Hepatocyte (in vitro differentiated cells): ENCODE results near the gene FERMT1. TPM values are rescaled to one million over a fixed set of nuclear protein-coding genes. Genes with fewer than 3 reads are reported as not detected.

Source experiments
- DNase-seq: peaks from one replicate; pipeline ENCODE4 v3.0.0-alpha.2; 2016; ENCODE audit warnings: low spot score
- H2AFZ ChIP-seq: fragments of 200-600 bp; sonication (generic); 2 replicates; pipeline ENCODE4 v1.6.0; 2016; ENCODE audit warnings: antibody characterized with exemption, mild to moderate bottlenecking
- H3K27ac ChIP-seq: fragments of 200-600 bp; sonication (generic); 2 replicates; pipeline ENCODE4 v1.5.1; 2016; ENCODE audit warnings: mild to moderate bottlenecking
- H3K27me3 ChIP-seq: fragments of 200-600 bp; sonication (generic); 2 replicates; pipeline ENCODE4 v1.6.1; 2016
- H3K36me3 ChIP-seq: fragments of 200-600 bp; sonication (generic); replicated peaks from 2 replicates; pipeline ENCODE4 v1.5.1; 2016; ENCODE audit warnings: low read depth; ENCODE audit not compliant: insufficient read depth
- H3K4me1 ChIP-seq: fragments of 200-600 bp; sonication (generic); 2 replicates; pipeline ENCODE4 v1.5.1; 2016; ENCODE audit warnings: mild to moderate bottlenecking, moderate library complexity; ENCODE audit not compliant: insufficient read depth
- H3K4me2 ChIP-seq: fragments of 200-600 bp; sonication (generic); 2 replicates; pipeline ENCODE4 v1.6.0; 2016
- H3K4me3 ChIP-seq: fragments of 200-600 bp; sonication (generic); 2 replicates; pipeline ENCODE4 v1.5.1; 2016; ENCODE audit warnings: mild to moderate bottlenecking
- H3K79me2 ChIP-seq: fragments of 200-600 bp; sonication (generic); 2 replicates; pipeline ENCODE4 v1.6.0; 2017; ENCODE audit warnings: mild to moderate bottlenecking
- H3K9me2 ChIP-seq: fragments of 200-600 bp; sonication (generic); replicated peaks from 2 replicates; pipeline ENCODE4 v1.6.0; 2017; ENCODE audit warnings: mild to moderate bottlenecking; ENCODE audit not compliant: insufficient read depth
- H3K9me3 ChIP-seq: fragments of 200-600 bp; sonication (generic); 2 replicates; pipeline ENCODE4 v1.5.1; 2016; ENCODE audit warnings: low read depth, mild to moderate bottlenecking
- H4K20me1 ChIP-seq: fragments of 200-600 bp; sonication (generic); 2 replicates; pipeline ENCODE4 v1.6.0; 2016; ENCODE audit warnings: mild to moderate bottlenecking; ENCODE audit not compliant: insufficient read depth, poor library complexity, severe bottlenecking
- CTCF ChIP-seq: fragments of 200-600 bp; sonication (generic); IDR thresholded peaks from 2 replicates; pipeline ENCODE4 v1.5.1; 2016; ENCODE audit warnings: antibody characterized with exemption, mild to moderate bottlenecking; ENCODE audit not compliant: poor library complexity
- EZH2 ChIP-seq: fragments of 200-600 bp; sonication (generic); IDR thresholded peaks from 2 replicates; pipeline ENCODE4 v1.6.1; 2016; ENCODE audit warnings: antibody characterized with exemption, mild to moderate bottlenecking, borderline replicate concordance
- EZH2phosphoT487 ChIP-seq: fragments of 200-600 bp; sonication (generic); IDR thresholded peaks from one replicate; pipeline ENCODE4 v1.6.1; 2018; ENCODE audit warnings: antibody characterized with exemption, mild to moderate bottlenecking, low read depth, moderate library complexity; ENCODE audit not compliant: unreplicated experiment, severe bottlenecking
- WGBS: methylation state at CpG from one replicate; pipeline ENCODE4 v1.1.6; 2016; ENCODE audit warnings: low lambda C conversion rate; ENCODE audit errors: missing lambda C conversion rate; 5-methylcytosine and 5-hydroxymethylcytosine counted together
- polyA plus RNA-seq: library from polyadenylated mRNA; unstranded; fragments of >200 nt; fragmentation: Nextera tagmentation; extraction: Ambion mirVana; gene quantifications from 2 replicates; pipeline ENCODE4 v1.2.1, GENCODE V29; 2016
- total RNA-seq: library from RNA; depleted of rRNA; stranded (reverse); fragments of >200 nt; gene quantifications from 2 replicates; pipeline ENCODE4 v1.2.3, GENCODE V29; 2014

The FERMT1 gene
- total and polyA plus RNA-seq, 2 experiments from 2014 or later: 3.4 to 13.9 TPM

DNA sequence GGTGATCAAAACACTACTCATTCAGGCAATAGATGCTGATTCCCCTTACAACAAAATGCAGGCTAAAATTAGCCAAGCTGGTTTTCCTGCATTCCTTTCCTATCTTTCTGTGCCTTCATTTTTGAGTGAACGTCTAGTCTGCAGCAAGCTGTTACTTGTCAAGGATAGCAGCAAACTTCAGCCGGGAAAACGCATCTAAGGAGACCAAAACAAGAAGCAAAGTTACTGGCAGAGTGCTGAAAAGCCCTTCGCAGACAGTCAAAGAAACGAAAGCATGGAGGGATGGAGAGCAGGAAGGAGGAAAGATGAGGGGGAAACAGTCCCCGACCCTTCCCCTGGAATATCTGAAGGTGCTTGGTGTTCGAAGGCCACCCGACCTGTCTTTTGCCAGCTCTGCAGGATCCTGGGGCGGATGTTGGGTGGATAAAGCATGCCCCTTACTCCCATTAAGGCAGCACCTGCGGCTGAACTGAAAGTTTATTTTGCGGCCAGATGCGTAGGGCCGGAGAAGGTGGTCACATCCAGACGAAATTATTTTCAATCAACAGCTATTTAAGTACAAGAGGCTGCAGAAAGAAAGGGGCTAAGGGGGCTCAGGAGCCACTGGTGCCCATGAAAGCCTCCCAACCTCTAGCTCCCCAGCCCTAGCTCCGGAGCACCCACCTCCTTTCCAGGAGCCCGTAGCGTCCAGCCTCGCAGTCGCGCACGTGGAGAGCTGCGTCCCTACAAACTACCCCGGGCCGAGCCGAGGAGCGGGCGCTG is 538 bp downstream of the FERMT1 start:
- Histone ChIP-seq H3K9me3 (no peaks in the 10 kb centered on the region), H4K20me1 (no peaks in the 10 kb centered on the region), H3K4me2 (peak overlapping the region; percentile 98), H3K79me2 (peaks cover 20% of the 10 kb centered on the region), H3K9me2 (no peaks in the 10 kb centered on the region), H3K36me3 (no peaks in the 10 kb centered on the region), H2AFZ (peak overlapping the region; percentile 96), H3K4me1 (peaks cover 18% of the 10 kb centered on the region), H3K27me3 (no peaks in the 10 kb centered on the region), H3K27ac (peak overlapping the region; percentile 92), H3K4me3 (peak overlapping the region; percentile 44)
- TF ChIP-seq EZH2phosphoT487: no peak
- TF ChIP-seq EZH2: no peak
- no peak for TF ChIP-seq CTCF
- peak; percentile 51 for DNase-seq
- WGBS: 5% methylated on average over 27 of the region's 27 CpGs

DNA sequence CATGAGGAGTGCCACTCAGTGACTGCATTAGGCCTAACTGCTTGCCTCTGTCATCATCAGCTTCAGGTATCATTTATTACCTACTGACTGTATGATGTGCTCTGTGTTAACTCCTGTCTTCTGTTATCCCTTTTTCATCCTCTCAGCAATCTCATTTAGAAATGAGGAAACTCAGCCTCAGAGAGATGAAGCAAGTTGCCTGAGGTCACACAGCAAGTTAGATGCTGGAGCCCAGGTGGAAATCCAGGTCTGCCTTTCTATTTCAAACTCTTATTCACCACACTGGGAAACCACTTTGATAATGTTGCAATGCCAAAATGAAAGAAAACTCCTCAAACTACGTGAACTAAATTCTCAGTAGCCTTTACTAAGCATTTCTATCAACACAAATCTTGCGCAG is 1.3 kb downstream of the FERMT1 start:
- no peak overlapping the region for H2AFZ ChIP-seq
- WGBS: 90% methylated on average over 2 of the region's 2 CpGs
- H4K20me1 ChIP-seq: no peaks in the 10 kb centered on the region
- H3K36me3 ChIP-seq: no peaks in the 10 kb centered on the region
- TF ChIP-seq EZH2 (no peak), CTCF (no peak), EZH2phosphoT487 (no peak)
- H3K9me2 ChIP-seq: no peaks in the 10 kb centered on the region
- no peaks in the 10 kb centered on the region for H3K27me3 ChIP-seq
- peak overlapping the region; percentile 44 for H3K4me3 ChIP-seq
- H3K9me3 ChIP-seq: no peaks in the 10 kb centered on the region
- no peak for DNase-seq
- peaks cover 20% of the 10 kb centered on the region for H3K79me2 ChIP-seq
- H3K27ac ChIP-seq: peak overlapping the region; percentile 51
- H3K4me2 ChIP-seq: peak overlapping the region; percentile 98
- H3K4me1 ChIP-seq: peaks cover 18% of the 10 kb centered on the region

GRCh38 chr20:6120491-6120988 is 2.3 kb downstream of the FERMT1 start:
- DNase-seq: no peak
- Histone ChIP-seq H3K9me2 (no peaks in the 10 kb centered on the region), H3K4me2 (peak overlapping the region; percentile 98), H3K4me3 (no peak overlapping the region), H3K36me3 (no peaks in the 10 kb centered on the region), H3K27me3 (no peaks in the 10 kb centered on the region), H3K9me3 (no peaks in the 10 kb centered on the region), H3K27ac (no peak overlapping the region), H2AFZ (no peak overlapping the region), H3K4me1 (peaks cover 18% of the 10 kb centered on the region), H3K79me2 (peaks cover 20% of the 10 kb centered on the region), H4K20me1 (no peaks in the 10 kb centered on the region)
- WGBS: 80% methylated on average over 3 of the region's 3 CpGs
- TF ChIP-seq EZH2phosphoT487: no peak
- TF ChIP-seq EZH2: no peak
- TF ChIP-seq CTCF: no peak
